Osteocyte (in vitro differentiated cells): Measurements from ENCODE around the gene UST. TPM values are rescaled to one million over a fixed set of nuclear protein-coding genes. Genes with fewer than 3 reads are reported as not detected.

Experiments used
- DNase-seq: peaks from one replicate; pipeline ENCODE4 v3.0.0; 2021; ENCODE audit warnings: mixed read lengths; ENCODE audit not compliant: unreplicated experiment; ENCODE audit errors: extremely low spot score
- H3K27ac Mint-ChIP-seq: one replicate; pipeline ENCODE4 v1.8.0; 2021; ENCODE audit warnings: mild to moderate bottlenecking, mixed read lengths; ENCODE audit not compliant: unreplicated experiment
- H3K27me3 Mint-ChIP-seq: one replicate; pipeline ENCODE4 v1.8.0; 2021; ENCODE audit warnings: mixed read lengths; ENCODE audit not compliant: unreplicated experiment
- H3K36me3 Mint-ChIP-seq: one replicate; pipeline ENCODE4 v1.8.0; 2021; ENCODE audit warnings: mixed read lengths; ENCODE audit not compliant: unreplicated experiment
- H3K4me1 Mint-ChIP-seq: one replicate; pipeline ENCODE4 v1.8.0; 2021; ENCODE audit warnings: mixed read lengths; ENCODE audit not compliant: unreplicated experiment
- H3K4me3 Mint-ChIP-seq: one replicate; pipeline ENCODE4 v1.8.0; 2021; ENCODE audit warnings: mild to moderate bottlenecking, moderate library complexity, mixed read lengths; ENCODE audit not compliant: unreplicated experiment
- H3K9me3 Mint-ChIP-seq: one replicate; pipeline ENCODE4 v1.8.0; 2021; ENCODE audit warnings: mixed read lengths; ENCODE audit not compliant: unreplicated experiment
- CTCF ChIP-seq: fragments of 200-600 bp; sonication (generic); IDR thresholded peaks from 2 replicates; pipeline ENCODE4 v1.5.0; 2021; ENCODE audit warnings: antibody characterized with exemption, mild to moderate bottlenecking, moderate library complexity
- total RNA-seq: library from RNA; stranded (reverse); gene quantifications from 2 replicates; pipeline ENCODE4 v1.2.1, GENCODE V29; 2021

UST gene
- total RNA-seq, 1 donor from 2014 or later, result 15.7 TPM

DNA sequence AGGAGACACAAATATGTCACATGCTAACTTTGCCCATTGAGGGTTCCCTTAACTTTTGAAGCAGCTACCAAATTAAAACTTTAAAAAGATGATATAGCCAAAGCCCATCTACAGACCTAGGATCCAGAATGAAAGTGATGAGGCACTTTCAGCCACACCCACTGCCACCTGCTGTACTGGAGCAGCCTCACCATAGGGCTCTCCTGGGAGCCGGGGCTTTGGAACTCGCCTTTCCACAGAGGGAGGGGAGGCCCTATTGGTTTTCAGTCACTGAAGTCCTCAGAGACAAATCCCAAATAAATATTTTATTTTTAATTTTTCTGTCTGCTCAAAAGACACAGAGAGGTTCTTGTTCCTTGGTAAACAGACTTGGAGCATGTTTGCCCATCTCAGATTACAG, 332.6 kb downstream of the UST start:
- H3K9me3 Mint-ChIP-seq, result no peaks in the 10 kb centered on the region
- TF ChIP-seq CTCF, result no peak
- no peaks in the 10 kb centered on the region for H3K27me3 Mint-ChIP-seq
- H3K36me3 Mint-ChIP-seq, result no peaks in the 10 kb centered on the region
- peaks cover 65% of the 10 kb centered on the region for H3K4me1 Mint-ChIP-seq
- H3K4me3 Mint-ChIP-seq, result no peak overlapping the region
- H3K27ac Mint-ChIP-seq, result peak overlapping the region; percentile 90
- no peak for DNase-seq

GRCh38 chr6:149079911-149080491, 333.2 kb downstream of the UST start:
- no peaks in the 10 kb centered on the region for H3K36me3 Mint-ChIP-seq
- no peaks in the 10 kb centered on the region for H3K27me3 Mint-ChIP-seq
- H3K27ac Mint-ChIP-seq, result peak overlapping the region; percentile 90
- H3K4me1 Mint-ChIP-seq, result peaks cover 65% of the 10 kb centered on the region
- H3K4me3 Mint-ChIP-seq, result no peak overlapping the region
- DNase-seq, result no peak
- no peaks in the 10 kb centered on the region for H3K9me3 Mint-ChIP-seq
- TF ChIP-seq CTCF, result no peak

DNA sequence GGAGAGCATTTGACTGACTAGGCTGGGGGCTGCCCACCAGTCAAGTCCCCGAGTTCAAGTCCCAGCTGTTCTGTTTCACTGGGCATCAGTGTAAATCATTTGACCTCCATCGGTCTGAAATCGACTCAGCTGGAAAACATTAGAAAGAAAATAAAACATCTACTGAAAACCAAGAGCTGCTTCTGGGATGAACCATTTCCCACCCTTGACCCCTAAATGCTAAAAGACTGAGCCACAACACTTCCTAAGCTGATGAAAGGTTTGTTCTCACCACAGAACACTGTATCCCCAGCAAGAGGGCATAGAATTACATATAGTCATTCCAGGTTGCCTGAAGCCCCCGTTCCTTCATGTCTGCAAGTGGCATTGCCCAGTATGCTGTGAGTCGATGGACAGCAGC, 333.7 kb downstream of the UST start:
- DNase-seq, result no peak
- Mint-ChIP-seq H3K27me3 (no peaks in the 10 kb centered on the region), H3K4me1 (peaks cover 61% of the 10 kb centered on the region), H3K36me3 (no peaks in the 10 kb centered on the region), H3K27ac (peak overlapping the region; percentile 90), H3K4me3 (no peak overlapping the region), H3K9me3 (no peaks in the 10 kb centered on the region)
- TF ChIP-seq CTCF, result no peak

DNA sequence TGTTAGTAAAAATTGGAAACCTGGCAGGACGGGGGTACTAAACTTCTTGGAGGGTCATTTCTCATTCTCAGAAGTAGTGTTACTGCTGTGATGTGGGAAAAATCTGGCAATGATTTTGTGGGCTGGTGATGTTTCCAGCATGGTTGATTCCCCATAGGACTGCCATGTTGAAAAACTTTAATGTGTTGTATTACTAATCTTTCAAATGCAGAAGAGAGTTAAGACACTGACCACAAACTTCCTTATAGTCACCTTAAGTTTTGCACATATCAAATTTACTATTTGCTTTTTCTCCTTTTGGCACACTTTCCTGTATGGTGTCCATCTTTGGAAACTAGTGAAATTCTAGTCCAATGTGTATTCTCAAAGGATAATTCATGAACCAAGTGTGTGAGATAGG, 334.5 kb downstream of the UST start:
- H3K27ac Mint-ChIP-seq, result peak overlapping the region; percentile 90
- H3K36me3 Mint-ChIP-seq, result no peaks in the 10 kb centered on the region
- no peak for TF ChIP-seq CTCF
- H3K4me1 Mint-ChIP-seq, result peaks cover 53% of the 10 kb centered on the region
- H3K4me3 Mint-ChIP-seq, result no peak overlapping the region
- no peaks in the 10 kb centered on the region for H3K9me3 Mint-ChIP-seq
- no peaks in the 10 kb centered on the region for H3K27me3 Mint-ChIP-seq
- DNase-seq, result no peak

DNA sequence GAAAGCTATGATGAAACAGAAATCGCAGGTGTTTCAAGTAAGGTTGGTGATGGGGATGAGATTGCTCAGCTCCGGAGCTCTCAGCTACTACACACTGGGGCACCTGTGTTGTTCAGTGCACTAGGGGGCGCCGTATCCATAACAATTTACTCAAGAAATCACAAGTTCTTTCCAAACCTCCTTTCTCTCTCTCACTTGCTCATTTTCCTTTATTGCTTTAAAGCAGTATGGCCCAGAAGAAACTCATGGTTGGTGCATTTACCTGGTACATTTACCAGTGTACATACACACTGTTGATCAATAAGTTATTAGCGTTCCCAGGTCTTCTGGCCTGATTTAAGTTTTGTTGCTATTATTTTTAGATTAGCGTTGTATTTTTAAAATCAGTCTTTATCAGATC, 335.5 kb downstream of the UST start:
- H3K36me3 Mint-ChIP-seq, result no peaks in the 10 kb centered on the region
- peak overlapping the region; percentile 27 for H3K27ac Mint-ChIP-seq
- DNase-seq, result no peak
- peak; percentile 90 for TF ChIP-seq CTCF
- peaks cover 45% of the 10 kb centered on the region for H3K4me1 Mint-ChIP-seq
- H3K9me3 Mint-ChIP-seq, result no peaks in the 10 kb centered on the region
- no peaks in the 10 kb centered on the region for H3K27me3 Mint-ChIP-seq
- H3K4me3 Mint-ChIP-seq, result no peak overlapping the region
